ENCODE measurements around the gene MYH9. TPM values are rescaled to one million over a fixed set of nuclear protein-coding genes. Genes with fewer than 3 reads are reported as not detected.

MYH9 gene
- total RNA-seq, 4 donors from 2014 or later, result 241 to 387 (median 358) TPM

DNA sequence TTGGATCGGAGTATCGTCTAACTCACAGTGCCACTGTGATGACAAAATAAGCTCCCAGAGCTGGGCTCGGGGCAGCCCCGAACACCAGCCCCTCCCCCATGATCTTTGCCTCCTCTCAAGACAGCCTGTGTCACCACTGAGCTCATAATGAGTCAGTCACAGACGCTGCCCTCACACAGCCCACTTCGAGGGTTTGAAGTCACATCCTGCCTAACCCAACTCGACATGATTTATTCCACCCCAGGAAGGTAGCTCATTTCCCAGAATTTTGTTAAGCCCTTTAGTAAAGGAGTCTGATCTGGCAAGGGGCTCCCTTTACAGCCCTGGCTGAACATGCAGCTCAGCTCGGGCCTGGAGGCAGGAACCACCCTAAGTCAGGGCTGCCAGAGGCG is 22.8 kb downstream of the MYH9 start:
- peaks cover 0 to 6% (median 3%) of the 10 kb centered on the region in 4 donors for H3K36me3 ChIP-seq
- no peak for DNase-seq (ENCODE audit: extremely low spot score)
- peak overlapping the region in 1 of 4 donors; percentile 14 for H3K4me3 ChIP-seq
- no peaks in the 10 kb centered on the region for H3K9me3 ChIP-seq
- peak overlapping the region; percentile 95 to 100 (median 98) for H3K27ac ChIP-seq (replicated peaks in 1 of 4)
- 18% methylated on average over 7 of the region's 9 CpGs for WGBS
- no peaks in the 10 kb centered on the region for H3K27me3 ChIP-seq
- intact Hi-C loops (cut with DNase I), result no loop called here
- peaks cover 99 to 100% (median 100%) of the 10 kb centered on the region in 4 donors for H3K4me1 ChIP-seq
- no peak for TF ChIP-seq CTCF (IDR thresholded peaks at IDR 0.05)
- TF ChIP-seq POLR2AphosphoS5 (IDR thresholded peaks at IDR 0.05), result peak; percentile 73 to 82
- TF ChIP-seq EP300 (IDR thresholded peaks at IDR 0.05), result peak; percentile 6

GRCh38 chr22:36364255-36365019 is 23.3 kb downstream of the MYH9 start:
- Histone ChIP-seq H3K4me3 (peak overlapping the region in 1 of 4 donors; percentile 21), H3K36me3 (peaks cover 0 to 6% (median 3%) of the 10 kb centered on the region in 4 donors), H3K27me3 (no peaks in the 10 kb centered on the region), H3K9me3 (no peaks in the 10 kb centered on the region), H3K4me1 (peaks cover 99 to 100% (median 100%) of the 10 kb centered on the region in 4 donors), H3K27ac (replicated peaks in 1 of 4) (peak overlapping the region; percentile 95 to 100 (median 98))
- TF ChIP-seq POLR2AphosphoS5 (IDR thresholded peaks at IDR 0.05), result peak in 1 of 2 donors; percentile 51
- no peak for TF ChIP-seq EP300 (IDR thresholded peaks at IDR 0.05)
- no peak for TF ChIP-seq CTCF (IDR thresholded peaks at IDR 0.05)
- no peak for TF ChIP-seq POLR2A (IDR thresholded peaks at IDR 0.05; ENCODE audit: low read depth)
- intact Hi-C loops (cut with DNase I), result no loop called here
- 72% methylated on average over 7 of the region's 7 CpGs for WGBS
- DNase-seq (ENCODE audit: extremely low spot score), result no peak

GRCh38 chr22:36363349-36363981 is 24.3 kb downstream of the MYH9 start:
- peak overlapping the region; percentile 95 to 100 (median 98) for H3K27ac ChIP-seq (replicated peaks in 1 of 4)
- H3K27me3 ChIP-seq, result no peaks in the 10 kb centered on the region
- intact Hi-C loops (cut with DNase I), result no loop called here
- H3K4me3 ChIP-seq, result no peak overlapping the region
- H3K4me1 ChIP-seq, result peaks cover 99 to 100% (median 100%) of the 10 kb centered on the region in 4 donors
- H3K36me3 ChIP-seq, result peaks cover 0 to 6% (median 3%) of the 10 kb centered on the region in 4 donors
- WGBS, result 58% methylated on average over 3 of the region's 4 CpGs
- TF ChIP-seq CTCF (IDR thresholded peaks at IDR 0.05) (no peak), EP300 (IDR thresholded peaks at IDR 0.05) (no peak), POLR2AphosphoS5 (IDR thresholded peaks at IDR 0.05) (peak in 1 of 2 donors; percentile 2)
- H3K9me3 ChIP-seq, result no peaks in the 10 kb centered on the region
- DNase-seq (ENCODE audit: extremely low spot score), result no peak

- DNase-seq (ENCODE audit: extremely low spot score), result no peak
- Histone ChIP-seq H3K4me1 (peaks cover 99 to 100% (median 100%) of the 10 kb centered on the region in 4 donors), H3K36me3 (peaks cover 0 to 6% (median 3%) of the 10 kb centered on the region in 4 donors), H3K27me3 (no peaks in the 10 kb centered on the region), H3K9me3 (no peaks in the 10 kb centered on the region), H3K27ac (replicated peaks in 1 of 4) (peak overlapping the region; percentile 95 to 100 (median 98)), H3K4me3 (peak overlapping the region in 1 of 4 donors; percentile 0)
- 52% methylated on average over 2 of the region's 2 CpGs for WGBS
- intact Hi-C loops (cut with DNase I), result no loop called here
- no peak for TF ChIP-seq POLR2A (IDR thresholded peaks at IDR 0.05; ENCODE audit: low read depth)
- peak in 1 of 2 donors; percentile 12 for TF ChIP-seq POLR2AphosphoS5 (IDR thresholded peaks at IDR 0.05)
These were observed 24.8 kb downstream of the MYH9 start for GRCh38 chr22:36362932-36363331.

DNA sequence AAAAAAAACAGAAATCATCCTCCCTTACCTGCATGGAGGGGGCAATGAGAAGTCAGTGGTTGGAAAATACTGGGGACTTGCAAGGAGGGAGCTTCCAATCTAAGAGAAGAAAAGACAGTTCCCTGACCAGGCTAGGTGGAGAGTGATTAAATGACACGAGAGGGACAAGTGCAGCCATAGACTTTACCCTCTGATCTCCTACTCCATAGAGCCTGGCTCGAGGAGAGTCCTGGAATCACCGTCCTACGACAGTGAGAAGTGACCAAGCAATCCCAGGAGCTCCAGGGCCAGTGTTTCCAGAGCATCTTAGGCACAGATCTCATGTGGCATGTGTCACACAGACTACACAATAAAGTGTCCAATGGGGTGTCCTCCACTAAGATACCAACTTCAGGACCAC is 25.7 kb downstream of the MYH9 start:
- DNase-seq (ENCODE audit: extremely low spot score), result no peak
- Histone ChIP-seq H3K4me3 (peak overlapping the region in 1 of 4 donors; percentile 0), H3K27ac (replicated peaks in 1 of 4) (peak overlapping the region; percentile 95 to 100 (median 98)), H3K27me3 (no peaks in the 10 kb centered on the region), H3K4me1 (peaks cover 99 to 100% (median 100%) of the 10 kb centered on the region in 4 donors), H3K36me3 (peaks cover 0 to 6% (median 3%) of the 10 kb centered on the region in 4 donors), H3K9me3 (no peaks in the 10 kb centered on the region)
- WGBS, result 42% methylated on average over 4 of the region's 4 CpGs
- intact Hi-C loops (cut with DNase I), result no loop called here
- TF ChIP-seq EP300 (IDR thresholded peaks at IDR 0.05) (no peak), POLR2AphosphoS5 (IDR thresholded peaks at IDR 0.05) (peak in 1 of 2 donors; percentile 33)

Data from esophagus muscularis mucosa (tissue), 4 donors.